Neural progenitor cell (in vitro differentiated cells): ENCODE data around the gene STC2.

ENCODE experiments used
- CTCF ChIP-seq: fragments of 200-600 bp; sonication (generic); IDR thresholded peaks from 2 replicates; pipeline ENCODE4 v1.5.1; 2017; ENCODE audit warnings: antibody characterized with exemption, mild to moderate bottlenecking
- EZH2 ChIP-seq: fragments of 200-600 bp; sonication (generic); IDR thresholded peaks from 2 replicates; pipeline ENCODE4 v1.6.1; 2017; ENCODE audit warnings: antibody characterized with exemption, mild to moderate bottlenecking, moderate library complexity

GRCh38 chr5:173309731-173310130 is 18.5 kb downstream of the STC2 start:
- TF ChIP-seq CTCF = no peak
- TF ChIP-seq EZH2 = no peak
